ENCODE measurements around the gene CLDN10.

The CLDN10 gene

GRCh38 chr13:95601906-95602305 is 49.4 kb downstream of the CLDN10 start:
- no peak for DNase-seq (ENCODE audit: low spot score)

DNA sequence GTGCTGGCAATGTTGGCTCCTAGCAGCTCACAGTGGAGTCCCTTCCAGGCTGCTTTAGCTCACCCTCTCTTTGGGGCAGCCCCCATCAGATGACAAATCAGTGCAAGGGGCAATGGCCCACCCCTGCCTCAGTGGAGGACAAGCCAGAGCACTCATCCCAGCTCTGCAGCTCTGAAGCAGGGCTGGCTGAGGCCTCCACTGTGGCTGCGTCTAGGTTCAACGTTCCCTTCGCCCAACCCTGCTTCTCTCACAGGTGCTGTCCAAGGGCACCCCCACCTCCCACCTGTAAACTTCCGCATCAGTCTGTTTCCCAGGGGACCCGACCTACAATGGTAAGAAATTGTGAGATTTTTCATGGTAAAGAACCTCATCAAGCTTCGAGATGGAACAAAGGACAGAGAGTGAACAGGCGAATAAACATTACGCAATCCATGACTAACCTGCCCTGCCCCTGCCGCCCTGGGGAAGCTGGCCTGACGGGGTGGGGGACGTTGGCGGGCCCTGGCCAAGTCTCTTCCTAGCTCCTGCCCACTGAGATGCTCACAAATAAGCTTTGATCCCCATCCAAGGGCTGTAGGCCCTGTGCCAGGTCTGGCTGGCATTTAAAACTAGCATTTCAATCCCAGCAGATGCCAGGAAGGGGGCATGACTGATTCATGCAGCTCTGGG is 51.5 kb downstream of the CLDN10 start:
- no peak for DNase-seq (ENCODE audit: low spot score)

GRCh38 chr13:95604556-95604915 is 52.0 kb downstream of the CLDN10 start:
- DNase-seq (ENCODE audit: low spot score): no peak

GRCh38 chr13:95605448-95606125 is 53.1 kb downstream of the CLDN10 start:
- DNase-seq (ENCODE audit: low spot score): no peak

GRCh38 chr13:95607366-95607765 is 54.8 kb downstream of the CLDN10 start:
- peak; percentile 17 for DNase-seq (ENCODE audit: low spot score)

GRCh38 chr13:95608640-95609323 is 56.3 kb downstream of the CLDN10 start:
- DNase-seq (ENCODE audit: low spot score): no peak

DNA sequence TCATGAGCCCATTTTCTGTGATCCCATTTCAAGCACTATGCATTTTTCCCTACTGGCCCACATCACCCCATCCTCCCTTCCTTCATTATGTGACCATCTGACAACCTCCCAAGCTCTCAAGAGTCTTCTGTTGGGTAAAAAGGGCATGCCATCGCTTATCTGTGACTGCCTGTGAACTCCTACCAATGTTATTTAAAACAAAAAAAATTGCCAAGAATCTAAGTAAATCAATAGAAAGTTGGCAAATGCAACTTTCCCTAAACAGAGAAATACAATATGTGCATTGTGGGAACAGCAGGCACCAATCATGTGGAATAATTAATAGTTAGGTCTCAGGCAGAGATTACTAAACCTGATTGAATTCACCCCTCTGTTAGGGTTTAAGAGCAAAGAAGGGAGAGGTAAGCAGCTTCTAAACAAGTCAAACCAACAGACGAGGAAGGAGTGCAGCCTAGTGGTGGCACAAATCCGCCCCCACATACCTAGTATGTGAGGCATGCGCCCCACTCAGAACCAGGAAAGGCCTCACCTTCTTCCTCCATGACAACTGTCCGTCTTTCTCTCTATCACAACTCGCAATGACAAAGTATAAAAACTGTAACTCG is 62.2 kb downstream of the CLDN10 start:
- DNase-seq (ENCODE audit: low spot score): no peak

DNA sequence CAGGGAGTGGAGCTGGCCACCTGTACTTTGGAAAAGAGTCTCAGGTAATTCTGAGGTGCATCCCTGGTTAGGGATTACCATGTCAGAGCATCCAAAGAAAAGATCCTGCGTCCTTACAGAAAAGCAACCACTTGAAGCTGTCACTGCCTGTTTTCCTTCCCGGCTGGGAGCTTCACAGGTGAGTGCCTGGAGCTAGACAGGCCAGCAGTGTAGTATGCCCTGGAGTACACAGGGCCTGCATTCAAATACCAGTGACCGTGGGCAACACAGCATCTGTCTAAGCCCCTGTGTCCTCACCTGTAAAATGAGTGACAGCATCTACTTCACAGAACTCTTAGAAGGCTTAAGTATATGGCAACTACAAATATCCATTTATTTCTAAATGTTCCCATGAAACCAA is 63.0 kb downstream of the CLDN10 start:
- DNase-seq (ENCODE audit: low spot score): no peak

GRCh38 chr13:95620030-95620824 is 67.7 kb downstream of the CLDN10 start:
- no peak for DNase-seq (ENCODE audit: low spot score)

DNA sequence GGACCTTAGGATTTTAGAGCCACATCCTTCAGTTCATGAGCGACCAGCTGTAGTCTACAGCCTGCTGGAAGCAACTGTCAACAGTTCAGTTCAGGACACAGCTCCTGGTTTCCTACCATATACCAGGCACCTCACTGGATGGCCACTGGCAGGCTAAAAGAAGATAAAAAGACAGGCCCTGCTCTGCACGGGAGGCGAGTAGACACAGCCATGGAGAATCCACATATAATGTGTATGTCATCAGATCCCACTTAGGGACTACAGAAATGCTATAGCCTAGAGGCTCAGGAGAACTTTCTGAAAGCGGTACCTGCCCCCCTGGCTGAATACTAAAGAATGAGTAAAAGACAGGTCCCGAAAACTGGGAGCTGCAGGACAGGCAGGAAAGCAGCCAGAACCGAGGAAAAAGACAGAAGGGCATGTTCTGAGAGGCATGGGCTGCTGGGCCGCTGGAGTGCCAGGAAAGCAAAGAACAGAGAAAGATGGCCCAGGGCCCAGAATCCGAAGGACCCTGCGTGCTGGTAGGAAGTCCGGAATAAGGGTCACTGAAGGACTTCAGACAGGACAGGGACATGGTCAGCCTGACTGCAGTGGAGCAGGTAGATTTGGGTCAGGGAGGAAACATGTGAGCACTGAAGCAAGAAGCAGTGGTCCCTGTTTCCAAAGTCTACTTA is 68.4 kb downstream of the CLDN10 start:
- DNase-seq (ENCODE audit: low spot score): no peak

GRCh38 chr13:95623141-95623540 is 70.6 kb downstream of the CLDN10 start:
- no peak for DNase-seq (ENCODE audit: low spot score)

- DNase-seq (ENCODE audit: low spot score): peak; percentile 45
Measured at GRCh38 chr13:95624020-95624419, 71.5 kb downstream of the CLDN10 start.

GRCh38 chr13:95626768-95627167 is 74.2 kb downstream of the CLDN10 start:
- DNase-seq (ENCODE audit: low spot score): no peak

DNA sequence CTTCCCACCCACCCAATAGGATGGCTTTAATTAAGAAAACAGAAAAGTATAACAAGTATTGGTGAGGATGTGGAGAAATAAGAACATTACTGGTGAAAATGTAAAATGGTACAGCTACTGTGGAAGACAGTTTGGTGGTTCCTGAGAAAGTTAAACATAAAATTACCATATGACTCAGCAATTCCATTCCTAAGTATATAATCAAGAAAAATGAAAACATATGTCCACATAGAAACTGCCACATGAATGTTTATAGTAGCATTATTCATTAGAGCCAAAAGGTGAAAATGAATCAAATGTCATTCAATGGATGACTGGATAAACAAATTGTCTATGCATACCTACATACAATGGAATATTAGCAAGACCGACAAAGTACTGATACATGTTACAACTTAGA is 75.1 kb downstream of the CLDN10 start:
- DNase-seq (ENCODE audit: low spot score): no peak

DNA sequence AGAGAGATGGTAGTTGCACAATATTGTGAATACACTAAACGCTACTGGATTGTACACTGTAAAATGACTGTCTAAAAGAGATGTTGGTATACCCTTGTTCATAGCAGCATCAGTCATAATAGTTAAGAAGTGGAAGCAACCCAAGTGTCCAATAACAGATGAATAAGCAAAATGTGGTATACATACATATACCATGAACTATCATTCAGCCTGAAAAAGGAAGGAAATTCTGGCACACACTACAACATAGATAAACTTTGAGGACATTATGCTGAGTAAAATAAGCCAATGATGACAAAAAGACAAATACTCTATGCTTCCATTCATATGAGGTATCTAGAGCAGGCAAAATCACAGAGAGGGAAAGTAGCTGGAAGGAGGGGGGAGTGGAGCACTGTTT is 76.0 kb downstream of the CLDN10 start:
- no peak for DNase-seq (ENCODE audit: low spot score)

- no peak for DNase-seq (ENCODE audit: low spot score)
Measured at GRCh38 chr13:95629071-95629470, 76.6 kb downstream of the CLDN10 start.

All from kidney capillary endothelial cell (primary cell).